Measurements from ENCODE around the gene EXOC4. TPM values are rescaled to one million over a fixed set of nuclear protein-coding genes. Genes with fewer than 3 reads are reported as not detected.

The EXOC4 gene
- total and polyA plus RNA-seq, 4 donors = 47.5 to 100 (median 72.3) TPM

- Histone ChIP-seq H3K4me3 (ENCODE audit: low read depth, low read length) (no peak overlapping the region), H3K27ac (ENCODE audit: low read depth, low read length) (no peak overlapping the region), H3K36me3 (ENCODE audit: control insufficient read depth, insufficient read depth, low read length) (no peaks in the 10 kb centered on the region), H3K27me3 (ENCODE audit: control insufficient read depth, insufficient read depth, low read length) (no peaks in the 10 kb centered on the region), H3K9me3 (ENCODE audit: control insufficient read depth, insufficient read depth, low read length) (no peaks in the 10 kb centered on the region), H3K4me1 (ENCODE audit: control insufficient read depth, insufficient read depth, low read length) (no peaks in the 10 kb centered on the region)
- WGBS (ENCODE audit: insufficient coverage) = no CpG with 5 or more reads among the region's 2 CpGs
- DNase-seq (ENCODE audit: low read depth in 4 of 6, low spot score in 6 of 6) = no peak
Measured at GRCh38 chr7:133614251-133614650, 361.4 kb downstream of the EXOC4 start.

GRCh38 chr7:133618970-133619369 is 366.1 kb downstream of the EXOC4 start:
- DNase-seq (ENCODE audit: low read depth in 4 of 6, low spot score in 6 of 6) = no peak
- no peak overlapping the region for H3K27ac ChIP-seq (ENCODE audit: low read depth, low read length)
- no peaks in the 10 kb centered on the region for H3K4me1 ChIP-seq (ENCODE audit: control insufficient read depth, insufficient read depth, low read length)
- H3K4me3 ChIP-seq (ENCODE audit: low read depth, low read length) = no peak overlapping the region
- 90% methylated on average over 3 of the region's 4 CpGs for WGBS (ENCODE audit: insufficient coverage)
- no peaks in the 10 kb centered on the region for H3K9me3 ChIP-seq (ENCODE audit: control insufficient read depth, insufficient read depth, low read length)
- no peaks in the 10 kb centered on the region for H3K27me3 ChIP-seq (ENCODE audit: control insufficient read depth, insufficient read depth, low read length)
- H3K36me3 ChIP-seq (ENCODE audit: control insufficient read depth, insufficient read depth, low read length) = no peaks in the 10 kb centered on the region

GRCh38 chr7:133619491-133619890 is 366.6 kb downstream of the EXOC4 start:
- WGBS (ENCODE audit: insufficient coverage) = 62% methylated on average over 2 of the region's 2 CpGs

GRCh38 chr7:133623721-133624120 is 370.8 kb downstream of the EXOC4 start:
- no peak overlapping the region for H3K4me3 ChIP-seq (ENCODE audit: low read depth, low read length)
- no CpG with 5 or more reads among the region's 1 CpG for WGBS (ENCODE audit: insufficient coverage)
- H3K27ac ChIP-seq (ENCODE audit: low read depth, low read length) = no peak overlapping the region
- H3K27me3 ChIP-seq (ENCODE audit: control insufficient read depth, insufficient read depth, low read length) = no peaks in the 10 kb centered on the region
- DNase-seq (ENCODE audit: low read depth in 4 of 6, low spot score in 6 of 6) = peak in 1 of 6 donors; percentile 53
- no peaks in the 10 kb centered on the region for H3K4me1 ChIP-seq (ENCODE audit: control insufficient read depth, insufficient read depth, low read length)
- H3K36me3 ChIP-seq (ENCODE audit: control insufficient read depth, insufficient read depth, low read length) = no peaks in the 10 kb centered on the region
- H3K9me3 ChIP-seq (ENCODE audit: control insufficient read depth, insufficient read depth, low read length) = no peaks in the 10 kb centered on the region

More at GRCh38 chr7:133619491-133619890, 366.6 kb downstream of the EXOC4 start:
- Histone ChIP-seq H3K9me3 (ENCODE audit: control insufficient read depth, insufficient read depth, low read length) (no peaks in the 10 kb centered on the region), H3K4me3 (ENCODE audit: low read depth, low read length) (no peak overlapping the region), H3K4me1 (ENCODE audit: control insufficient read depth, insufficient read depth, low read length) (no peaks in the 10 kb centered on the region), H3K36me3 (ENCODE audit: control insufficient read depth, insufficient read depth, low read length) (no peaks in the 10 kb centered on the region), H3K27me3 (ENCODE audit: control insufficient read depth, insufficient read depth, low read length) (no peaks in the 10 kb centered on the region), H3K27ac (ENCODE audit: low read depth, low read length) (no peak overlapping the region)
- DNase-seq (ENCODE audit: low read depth in 4 of 6, low spot score in 6 of 6) = no peak

- DNase-seq (ENCODE audit: low read depth in 4 of 6, low spot score in 6 of 6) = no peak
- no CpG with 5 or more reads among the region's 3 CpGs for WGBS (ENCODE audit: insufficient coverage)
- Histone ChIP-seq H3K4me3 (ENCODE audit: low read depth, low read length) (no peak overlapping the region), H3K9me3 (ENCODE audit: control insufficient read depth, insufficient read depth, low read length) (no peaks in the 10 kb centered on the region), H3K27ac (ENCODE audit: low read depth, low read length) (no peak overlapping the region), H3K36me3 (ENCODE audit: control insufficient read depth, insufficient read depth, low read length) (no peaks in the 10 kb centered on the region), H3K4me1 (ENCODE audit: control insufficient read depth, insufficient read depth, low read length) (no peaks in the 10 kb centered on the region), H3K27me3 (ENCODE audit: control insufficient read depth, insufficient read depth, low read length) (no peaks in the 10 kb centered on the region)
Measured at GRCh38 chr7:133625046-133625445, 372.2 kb downstream of the EXOC4 start.

- Histone ChIP-seq H3K27me3 (ENCODE audit: control insufficient read depth, insufficient read depth, low read length) (no peaks in the 10 kb centered on the region), H3K4me3 (ENCODE audit: low read depth, low read length) (no peak overlapping the region), H3K36me3 (ENCODE audit: control insufficient read depth, insufficient read depth, low read length) (no peaks in the 10 kb centered on the region), H3K27ac (ENCODE audit: low read depth, low read length) (no peak overlapping the region), H3K9me3 (ENCODE audit: control insufficient read depth, insufficient read depth, low read length) (no peaks in the 10 kb centered on the region), H3K4me1 (ENCODE audit: control insufficient read depth, insufficient read depth, low read length) (no peaks in the 10 kb centered on the region)
- WGBS (ENCODE audit: insufficient coverage) = 90% methylated on average over 2 of the region's 5 CpGs
- no peak for DNase-seq (ENCODE audit: low read depth in 4 of 6, low spot score in 6 of 6)
Measured at GRCh38 chr7:133629701-133630100, 376.8 kb downstream of the EXOC4 start.

- Histone ChIP-seq H3K9me3 (ENCODE audit: control insufficient read depth, insufficient read depth, low read length) (no peaks in the 10 kb centered on the region), H3K4me1 (ENCODE audit: control insufficient read depth, insufficient read depth, low read length) (no peaks in the 10 kb centered on the region), H3K27me3 (ENCODE audit: control insufficient read depth, insufficient read depth, low read length) (no peaks in the 10 kb centered on the region), H3K36me3 (ENCODE audit: control insufficient read depth, insufficient read depth, low read length) (no peaks in the 10 kb centered on the region), H3K27ac (ENCODE audit: low read depth, low read length) (no peak overlapping the region), H3K4me3 (ENCODE audit: low read depth, low read length) (no peak overlapping the region)
- WGBS (ENCODE audit: insufficient coverage) = no CpG with 5 or more reads among the region's 2 CpGs
- no peak for DNase-seq (ENCODE audit: low read depth in 4 of 6, low spot score in 6 of 6)
Measured at GRCh38 chr7:133633055-133633454, 380.2 kb downstream of the EXOC4 start.

GRCh38 chr7:133635541-133635940 is 382.7 kb downstream of the EXOC4 start:
- no peaks in the 10 kb centered on the region for H3K36me3 ChIP-seq (ENCODE audit: control insufficient read depth, insufficient read depth, low read length)
- no peaks in the 10 kb centered on the region for H3K9me3 ChIP-seq (ENCODE audit: control insufficient read depth, insufficient read depth, low read length)
- H3K27me3 ChIP-seq (ENCODE audit: control insufficient read depth, insufficient read depth, low read length) = no peaks in the 10 kb centered on the region
- DNase-seq (ENCODE audit: low read depth in 4 of 6, low spot score in 6 of 6) = no peak
- H3K27ac ChIP-seq (ENCODE audit: low read depth, low read length) = no peak overlapping the region
- 100% methylated on average over 1 of the region's 1 CpG for WGBS (ENCODE audit: insufficient coverage)
- no peak overlapping the region for H3K4me3 ChIP-seq (ENCODE audit: low read depth, low read length)
- no peaks in the 10 kb centered on the region for H3K4me1 ChIP-seq (ENCODE audit: control insufficient read depth, insufficient read depth, low read length)

GRCh38 chr7:133638857-133639256 is 386.0 kb downstream of the EXOC4 start:
- H3K4me3 ChIP-seq (ENCODE audit: low read depth, low read length) = no peak overlapping the region
- H3K27ac ChIP-seq (ENCODE audit: low read depth, low read length) = no peak overlapping the region
- H3K27me3 ChIP-seq (ENCODE audit: control insufficient read depth, insufficient read depth, low read length) = no peaks in the 10 kb centered on the region
- no CpG with 5 or more reads among the region's 5 CpGs for WGBS (ENCODE audit: insufficient coverage)
- H3K4me1 ChIP-seq (ENCODE audit: control insufficient read depth, insufficient read depth, low read length) = no peaks in the 10 kb centered on the region
- H3K9me3 ChIP-seq (ENCODE audit: control insufficient read depth, insufficient read depth, low read length) = no peaks in the 10 kb centered on the region
- DNase-seq (ENCODE audit: low read depth in 4 of 6, low spot score in 6 of 6) = peak in 2 of 6 donors; percentile 35 to 38
- H3K36me3 ChIP-seq (ENCODE audit: control insufficient read depth, insufficient read depth, low read length) = no peaks in the 10 kb centered on the region

GRCh38 chr7:133641436-133641835 is 388.6 kb downstream of the EXOC4 start:
- Histone ChIP-seq H3K4me1 (ENCODE audit: control insufficient read depth, insufficient read depth, low read length) (no peaks in the 10 kb centered on the region), H3K9me3 (ENCODE audit: control insufficient read depth, insufficient read depth, low read length) (no peaks in the 10 kb centered on the region), H3K4me3 (ENCODE audit: low read depth, low read length) (no peak overlapping the region), H3K36me3 (ENCODE audit: control insufficient read depth, insufficient read depth, low read length) (no peaks in the 10 kb centered on the region), H3K27ac (ENCODE audit: low read depth, low read length) (no peak overlapping the region), H3K27me3 (ENCODE audit: control insufficient read depth, insufficient read depth, low read length) (no peaks in the 10 kb centered on the region)
- WGBS (ENCODE audit: insufficient coverage) = 100% methylated on average over 1 of the region's 2 CpGs
- no peak for DNase-seq (ENCODE audit: low read depth in 4 of 6, low spot score in 6 of 6)
